HG03103 (cell line): ENCODE results near the gene KAZN.

Experiments
- ATAC-seq: cut with Tn5 transposase; IDR thresholded peaks from one replicate; pipeline ENCODE4 v1.9.1; 2021; ENCODE audit warnings: low read depth; ENCODE audit not compliant: unreplicated experiment

Gene KAZN

GRCh38 chr1:15110128-15110866 lies 511.8 kb downstream of the KAZN start:
- ATAC-seq, result no peak

- no peak for ATAC-seq
These were observed 512.4 kb downstream of the KAZN start for GRCh38 chr1:15110867-15111230.

DNA sequence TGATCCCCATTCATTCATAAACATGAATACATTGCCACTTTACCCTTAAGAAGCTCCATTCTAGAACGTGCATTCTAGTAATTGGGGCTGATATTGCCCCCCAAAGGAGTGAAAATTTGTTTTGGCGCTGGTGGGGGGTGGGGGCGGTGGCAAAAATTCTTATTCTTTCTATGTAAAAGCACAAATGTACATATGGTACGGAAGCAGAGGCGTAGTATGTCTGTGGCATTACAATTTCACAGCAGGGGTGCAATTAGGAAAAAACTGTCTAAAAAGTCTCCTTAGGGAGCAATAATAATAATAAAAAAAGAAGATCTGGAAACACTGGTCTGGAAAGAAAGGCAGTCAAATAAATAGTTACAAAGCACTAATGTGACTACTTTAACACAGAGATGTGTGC lies 514.7 kb downstream of the KAZN start:
- no peak for ATAC-seq

GRCh38 chr1:15114884-15115283 lies 516.4 kb downstream of the KAZN start:
- ATAC-seq, result no peak

GRCh38 chr1:15115542-15116330 lies 517.3 kb downstream of the KAZN start:
- ATAC-seq, result no peak

DNA sequence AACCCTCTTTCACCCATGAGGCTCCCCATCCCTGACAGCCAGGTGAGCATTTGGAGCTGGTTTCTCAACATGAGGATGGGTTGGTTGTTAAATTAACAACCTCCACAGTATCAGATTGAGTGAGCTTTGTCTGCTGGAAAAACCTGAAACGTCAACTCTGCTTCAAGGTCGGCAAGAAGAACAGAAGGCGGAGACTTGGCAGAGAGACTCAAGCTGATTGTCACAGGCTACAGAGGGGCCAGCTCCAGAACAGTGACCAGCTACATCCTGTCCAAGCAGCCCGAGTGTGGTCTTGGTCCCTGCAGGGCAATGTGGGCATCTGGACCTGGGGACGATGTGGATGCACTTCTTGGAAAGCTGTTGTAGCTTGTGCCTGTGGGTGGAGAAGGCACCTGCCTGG lies 518.5 kb downstream of the KAZN start:
- ATAC-seq, result no peak

- ATAC-seq, result no peak
These were observed 519.3 kb downstream of the KAZN start for GRCh38 chr1:15117671-15118325.

GRCh38 chr1:15118579-15118978 lies 520.1 kb downstream of the KAZN start:
- no peak for ATAC-seq

DNA sequence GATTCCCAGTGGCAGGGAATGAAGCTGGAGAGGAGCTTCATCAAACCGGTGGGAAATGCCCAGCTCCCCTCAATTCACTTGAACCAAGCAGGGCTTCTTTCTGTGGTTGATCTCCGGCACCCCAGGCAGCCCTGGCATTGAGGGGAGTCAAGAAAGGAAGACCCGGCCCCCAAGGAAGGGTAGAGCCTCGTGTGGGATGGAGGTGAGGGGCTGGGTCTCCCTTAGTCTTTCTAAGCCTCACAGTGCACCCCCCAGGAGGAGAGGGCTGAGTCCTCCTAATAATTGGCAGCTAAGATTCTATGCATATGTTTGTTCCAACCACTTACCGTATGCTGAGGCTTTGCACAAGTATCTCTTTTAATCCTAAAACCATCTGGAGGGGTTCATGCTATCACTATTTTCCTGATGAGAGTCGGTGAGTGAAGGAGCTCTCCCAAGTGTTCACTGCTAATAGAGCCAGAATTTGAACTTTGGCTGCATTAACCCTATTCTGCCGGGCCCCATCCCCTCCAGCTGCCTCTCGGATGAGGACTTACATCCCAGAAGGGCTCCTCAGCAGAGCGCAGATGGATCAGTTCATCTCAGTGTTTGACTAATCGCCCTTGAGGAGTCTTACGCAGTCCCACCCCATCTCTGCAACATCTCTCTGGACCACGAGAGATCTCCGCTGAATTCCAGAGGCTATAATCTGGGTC lies 521.9 kb downstream of the KAZN start:
- no peak for ATAC-seq

GRCh38 chr1:15122331-15122730 lies 523.8 kb downstream of the KAZN start:
- ATAC-seq, result no peak

- ATAC-seq, result no peak
These were observed 524.8 kb downstream of the KAZN start for GRCh38 chr1:15123270-15123669.

DNA sequence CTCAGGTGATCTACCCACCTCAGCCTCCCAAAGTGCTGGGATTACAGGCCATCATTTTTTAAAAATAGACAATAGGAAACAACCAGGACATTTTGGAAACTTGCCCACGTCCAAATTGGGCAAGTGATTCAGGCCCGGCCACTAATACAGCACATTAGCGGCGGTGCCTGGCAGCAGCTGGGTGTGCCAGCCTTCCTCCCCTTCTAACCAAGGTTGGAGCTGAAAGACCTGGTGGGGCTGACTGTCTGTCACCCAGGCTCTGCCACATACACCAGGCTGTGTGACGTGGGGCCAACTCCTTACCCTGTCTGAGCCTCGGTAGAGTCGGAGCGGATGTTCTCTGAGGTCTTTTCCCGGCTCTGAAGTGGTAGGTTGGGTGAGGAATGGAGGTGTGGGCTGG lies 525.4 kb downstream of the KAZN start:
- no peak for ATAC-seq

DNA sequence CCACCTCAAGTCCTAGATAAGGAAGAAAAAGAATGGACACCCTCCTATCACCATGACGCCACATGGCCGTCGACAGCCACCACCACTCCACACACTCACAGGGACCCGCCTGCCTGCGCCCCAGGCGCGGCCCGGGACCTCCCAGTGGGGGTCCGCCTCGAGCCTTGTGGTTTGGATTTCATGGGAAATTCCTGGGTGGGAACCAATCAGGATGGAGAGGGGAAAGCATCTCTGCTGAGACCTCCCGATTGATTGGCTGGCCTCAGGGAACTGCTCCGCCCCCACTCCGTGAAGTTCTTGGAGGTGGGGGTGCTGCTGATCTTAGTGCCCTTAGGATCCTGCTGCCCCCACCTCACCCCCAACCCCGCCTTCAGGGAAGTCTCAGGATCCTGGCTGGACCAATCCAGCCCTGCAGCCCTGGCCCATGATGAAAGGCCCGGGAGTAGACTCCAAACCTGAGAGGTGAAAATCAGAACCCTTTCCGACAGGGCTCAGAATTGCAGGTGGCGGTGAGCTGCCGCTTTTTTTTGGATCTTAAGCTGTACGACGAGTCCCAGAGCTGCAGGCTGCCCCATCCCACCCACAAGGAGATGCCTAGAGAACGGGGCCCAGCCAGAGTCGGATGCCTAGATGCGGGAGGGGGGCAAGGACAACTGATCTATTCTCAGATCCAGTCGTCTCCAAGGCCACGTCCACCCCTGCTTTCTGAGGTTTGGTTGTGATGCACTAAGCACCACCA lies 526.0 kb downstream of the KAZN start:
- ATAC-seq, result no peak

DNA sequence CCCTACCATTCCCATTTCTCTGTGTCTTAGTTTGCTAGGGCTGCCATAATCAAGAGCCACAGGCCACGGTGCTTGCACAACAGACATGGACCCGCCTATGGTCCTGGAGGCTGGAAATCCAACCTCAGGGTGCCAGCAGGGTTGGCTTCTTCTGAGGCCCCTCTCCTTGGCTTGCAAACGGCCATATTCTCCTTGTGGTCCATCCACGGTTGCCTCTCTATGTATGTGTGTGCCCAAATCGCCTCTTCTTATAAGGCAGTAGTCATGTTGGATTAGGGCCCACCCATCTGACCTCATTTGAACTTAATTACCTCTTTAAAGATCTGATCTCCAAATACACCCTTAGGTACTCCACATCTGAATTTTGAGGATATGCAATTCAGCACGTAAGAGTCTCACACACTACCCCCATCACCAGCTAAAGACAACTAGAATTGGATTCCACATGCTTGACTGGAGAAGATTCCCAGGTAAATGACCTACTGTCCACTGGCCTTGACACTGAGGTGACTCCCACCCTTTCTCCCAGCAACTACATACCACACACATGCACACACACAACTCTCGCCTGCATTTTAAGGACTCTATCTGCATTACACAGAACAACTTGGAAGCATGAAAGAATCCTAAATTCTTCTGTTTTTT lies 526.7 kb downstream of the KAZN start:
- no peak for ATAC-seq

GRCh38 chr1:15128077-15128476 lies 529.6 kb downstream of the KAZN start:
- ATAC-seq, result no peak

DNA sequence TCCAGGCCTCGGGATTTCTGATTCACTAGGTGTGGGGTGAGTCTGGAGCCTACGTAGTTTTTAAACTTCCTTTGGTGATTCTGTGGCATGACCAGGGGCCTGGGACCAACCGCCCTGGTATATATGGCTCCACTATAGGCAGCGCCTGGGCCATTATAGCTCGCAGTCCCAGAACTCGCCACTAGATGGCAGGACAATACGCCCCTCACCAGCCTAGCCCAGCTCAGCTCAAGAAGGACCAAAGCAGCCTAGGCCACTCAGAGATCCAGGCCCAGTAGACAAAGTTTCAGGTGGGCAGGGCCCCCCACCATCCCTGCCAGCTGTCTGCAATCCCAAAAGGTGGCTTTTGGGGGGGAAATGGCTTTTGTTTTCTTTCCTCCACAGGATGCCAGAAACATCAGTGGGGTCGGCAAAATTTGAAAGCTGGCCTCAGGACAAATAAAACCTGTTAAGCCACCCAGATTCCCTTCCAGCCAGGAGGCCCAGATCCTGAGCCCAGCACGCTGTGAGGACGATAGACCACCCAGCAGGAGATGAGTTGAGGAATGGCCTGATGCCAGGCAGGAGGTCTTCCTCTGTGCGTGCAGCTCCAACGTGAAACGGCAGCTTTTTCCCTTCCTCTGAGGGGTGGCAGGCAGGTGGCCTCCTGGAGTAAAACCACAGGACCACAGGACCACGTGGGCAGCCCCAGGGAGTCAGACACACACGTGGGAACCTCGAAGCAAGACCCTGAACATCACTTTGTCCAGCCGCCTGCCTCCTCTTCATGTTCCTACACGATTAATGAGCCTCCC lies 530.2 kb downstream of the KAZN start:
- peak; percentile 58 for ATAC-seq

DNA sequence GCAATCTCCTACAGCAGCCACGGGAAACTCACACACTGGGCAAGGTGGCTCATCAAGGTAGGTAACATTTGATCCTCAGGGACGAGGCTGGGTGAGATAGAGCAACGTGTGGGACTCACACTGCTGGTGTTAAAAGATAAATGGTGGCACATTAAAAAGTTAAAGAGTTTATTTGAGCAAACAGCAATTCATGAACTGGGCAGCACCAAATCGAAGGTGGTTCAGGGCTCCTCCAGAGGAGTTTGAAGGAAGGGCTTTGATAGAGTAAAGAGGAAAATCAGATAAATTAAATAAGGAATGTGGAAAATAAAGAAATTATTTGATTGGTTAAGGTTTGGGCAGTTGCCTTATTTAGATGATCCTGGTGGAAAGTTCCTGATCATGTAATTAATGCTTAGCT lies 531.5 kb downstream of the KAZN start:
- no peak for ATAC-seq

DNA sequence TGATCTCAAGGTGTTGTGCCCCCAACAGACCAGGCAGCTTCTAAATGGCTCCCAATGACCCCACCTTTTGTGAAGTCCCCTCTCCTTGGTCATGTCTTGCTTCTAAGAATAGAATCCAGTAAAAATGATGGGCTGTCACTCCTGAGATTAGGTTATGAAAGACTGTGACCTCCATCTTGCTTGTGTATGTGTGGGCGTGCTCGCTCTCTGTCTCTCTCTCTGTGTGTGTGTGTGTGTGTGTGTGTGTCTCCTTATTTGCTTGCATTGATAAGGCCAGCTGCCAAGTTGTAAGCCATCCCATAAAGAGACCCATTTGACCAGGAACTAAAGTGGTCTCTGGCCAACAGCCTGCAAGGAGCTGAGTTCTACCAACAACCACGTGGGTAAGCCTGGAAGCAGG lies 532.1 kb downstream of the KAZN start:
- no peak for ATAC-seq

- ATAC-seq, result no peak
These were observed 534.5 kb downstream of the KAZN start for GRCh38 chr1:15132965-15133364.
